ENCODE measurements around the gene TBC1D14.

GRCh38 chr4:7045553-7045952 is 135.9 kb downstream of the TBC1D14 start:
- no peak for TF ChIP-seq CTCF (IDR thresholded peaks at IDR 0.05)
- no peak for TF ChIP-seq CHD2 (IDR thresholded peaks at IDR 0.05; ENCODE audit: low read length, partially characterized antibody)
- TF ChIP-seq SMC3 (IDR thresholded peaks at IDR 0.05; ENCODE audit: low read depth, low read length): no peak
- TF ChIP-seq POLR2AphosphoS5 (IDR thresholded peaks at IDR 0.05; ENCODE audit: low read depth, low read length): no peak
- TF ChIP-seq REST (IDR thresholded peaks at IDR 0.05; ENCODE audit: low read depth, low read length): no peak
- no peak for TF ChIP-seq EZH2phosphoT487 (IDR thresholded peaks at IDR 0.05; ENCODE audit: borderline replicate concordance, low read depth)
